ENCODE data around the gene PTRHD1. TPM values are rescaled to one million over a fixed set of nuclear protein-coding genes. Genes with fewer than 3 reads are reported as not detected.

The PTRHD1 gene
- total RNA-seq, 1 donor from 2014 or later, result 23.2 TPM

GRCh38 chr2:24771061-24771460 lies 22.1 kb downstream of the PTRHD1 start:
- intact Hi-C loops (cut with DNase I), result no loop called here
- no peak for DNase-seq (ENCODE audit: low spot score)

DNA sequence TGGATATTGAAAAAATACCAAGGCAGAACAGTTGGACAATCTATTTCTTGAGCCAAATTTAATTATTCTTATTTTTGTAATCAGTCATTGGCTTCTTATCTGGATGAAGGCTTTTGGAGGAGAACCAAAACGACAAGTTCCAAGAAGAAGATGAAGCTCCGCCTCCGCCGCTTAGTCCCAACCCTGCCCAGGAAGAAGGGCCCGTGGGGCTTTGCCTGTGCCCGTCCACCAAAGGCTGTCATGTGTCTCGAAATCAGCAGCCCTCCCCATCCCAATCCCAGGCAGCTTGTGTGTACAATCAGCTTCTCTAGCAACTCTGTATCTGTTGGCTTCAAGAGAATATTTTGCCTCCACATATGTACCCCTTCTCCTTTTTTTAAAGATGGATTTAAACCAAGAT lies 24.6 kb downstream of the PTRHD1 start:
- intact Hi-C loops (cut with DNase I), result no loop called here
- no peak for DNase-seq (ENCODE audit: low spot score)

DNA sequence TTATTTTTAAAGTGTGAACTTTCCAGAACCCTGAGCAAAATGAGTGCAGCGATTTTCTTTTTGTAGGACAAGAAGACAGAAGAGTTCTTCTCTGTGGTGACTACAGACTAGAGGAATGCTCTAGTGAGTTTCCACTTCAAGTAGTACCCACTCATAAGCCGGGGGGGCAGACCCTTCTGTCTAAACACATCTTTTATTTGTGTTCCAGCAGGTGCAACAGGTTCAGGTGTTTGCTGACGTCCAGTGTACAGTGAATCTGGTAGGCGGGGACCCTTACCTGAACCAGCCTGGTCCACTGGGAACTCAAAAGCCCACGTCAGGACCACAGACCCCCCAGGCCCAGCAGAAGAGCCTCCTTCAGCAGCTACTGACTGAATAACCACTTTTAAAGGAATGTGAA lies 25.2 kb downstream of the PTRHD1 start:
- intact Hi-C loops (cut with DNase I), result no loop called here
- no peak for DNase-seq (ENCODE audit: low spot score)

GRCh38 chr2:24766609-24767008 lies 26.6 kb downstream of the PTRHD1 start:
- intact Hi-C loops (cut with DNase I), result no loop called here
- DNase-seq (ENCODE audit: low spot score), result no peak

DNA sequence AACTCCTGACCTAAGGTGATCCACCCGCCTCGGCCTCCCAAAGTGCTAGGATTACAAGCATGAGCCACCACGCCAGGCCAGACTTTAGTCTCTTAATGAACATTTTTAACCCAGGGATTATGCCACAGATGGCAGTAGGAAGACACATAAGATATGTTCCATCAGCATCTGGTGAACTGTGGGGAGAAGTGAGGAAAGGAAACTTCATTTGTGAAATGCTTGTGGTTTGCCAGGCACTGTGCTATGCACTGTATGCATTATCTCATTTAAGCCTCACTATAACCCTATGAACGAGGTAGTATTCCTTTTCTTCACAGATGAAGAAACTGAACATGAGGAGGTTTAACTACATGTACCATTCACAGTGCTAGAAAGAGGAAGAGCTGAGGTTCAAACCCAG lies 29.3 kb downstream of the PTRHD1 start:
- DNase-seq (ENCODE audit: low spot score), result no peak
- intact Hi-C loops (cut with DNase I), result no loop called here

DNA sequence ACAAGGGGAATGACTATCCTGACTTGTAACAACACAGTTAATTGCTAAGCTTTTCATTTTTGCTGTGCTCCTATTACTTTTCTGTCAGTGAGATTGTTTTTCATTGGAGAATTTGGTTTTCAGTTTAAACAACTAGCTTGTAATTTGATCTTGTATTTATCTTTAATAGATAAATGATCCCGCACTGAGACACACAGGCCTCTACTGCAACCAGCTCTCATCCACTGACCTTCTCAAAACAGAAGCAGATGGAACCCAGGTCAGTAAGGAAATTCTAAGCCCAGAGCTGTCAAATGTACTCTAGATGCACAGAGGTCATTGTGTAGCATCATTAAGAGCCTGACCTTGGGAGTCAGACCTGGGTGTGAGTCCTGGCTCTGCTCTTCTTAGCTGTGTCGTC lies 30.7 kb downstream of the PTRHD1 start:
- DNase-seq (ENCODE audit: low spot score), result no peak
- intact Hi-C loops (cut with DNase I), result no loop called here

DNA sequence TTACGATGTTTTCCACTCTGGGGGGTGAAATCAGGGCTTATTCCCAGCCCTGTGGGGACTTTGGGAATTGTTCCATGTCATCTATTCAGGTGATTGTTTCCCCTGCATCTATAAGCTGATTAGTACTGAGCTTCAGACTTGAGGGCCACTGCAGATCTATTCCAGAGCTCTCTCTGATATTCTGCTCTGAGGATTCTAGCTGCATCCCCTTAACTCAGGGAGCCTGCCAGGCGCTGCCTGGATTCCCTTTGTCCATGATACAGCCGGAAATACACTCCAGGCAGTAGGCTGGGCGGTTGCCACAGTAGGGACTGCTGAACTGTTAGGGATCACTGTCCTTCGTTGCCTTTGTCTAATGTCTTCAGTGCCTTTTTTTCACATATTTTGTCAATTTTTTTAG lies 31.3 kb downstream of the PTRHD1 start:
- no peak for DNase-seq (ENCODE audit: low spot score)
- intact Hi-C loops (cut with DNase I), result no loop called here

DNA sequence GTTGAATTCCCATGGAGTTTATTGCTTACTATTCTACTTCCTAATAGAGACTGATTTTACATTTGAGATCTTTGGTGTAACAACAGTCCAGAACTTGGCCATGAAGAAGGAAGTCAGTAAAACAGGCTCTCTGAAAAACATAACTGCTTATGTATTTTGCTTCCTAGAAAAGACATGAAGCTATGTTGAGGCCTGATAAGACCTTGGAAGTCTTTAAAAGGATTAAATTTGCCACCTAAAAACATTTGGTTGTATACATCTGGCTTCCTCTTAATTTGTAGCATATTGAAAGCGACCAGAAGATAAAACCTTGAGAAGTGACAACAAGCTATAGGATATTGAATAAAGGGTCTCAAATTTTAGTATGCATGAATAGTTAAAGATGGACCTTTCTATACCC lies 36.4 kb downstream of the PTRHD1 start:
- no peak for DNase-seq (ENCODE audit: low spot score)
- intact Hi-C loops (cut with DNase I), result no loop called here

GRCh38 chr2:24754985-24755705 lies 38.0 kb downstream of the PTRHD1 start:
- intact Hi-C loops (cut with DNase I), result no loop called here
- no peak for DNase-seq (ENCODE audit: low spot score)

DNA sequence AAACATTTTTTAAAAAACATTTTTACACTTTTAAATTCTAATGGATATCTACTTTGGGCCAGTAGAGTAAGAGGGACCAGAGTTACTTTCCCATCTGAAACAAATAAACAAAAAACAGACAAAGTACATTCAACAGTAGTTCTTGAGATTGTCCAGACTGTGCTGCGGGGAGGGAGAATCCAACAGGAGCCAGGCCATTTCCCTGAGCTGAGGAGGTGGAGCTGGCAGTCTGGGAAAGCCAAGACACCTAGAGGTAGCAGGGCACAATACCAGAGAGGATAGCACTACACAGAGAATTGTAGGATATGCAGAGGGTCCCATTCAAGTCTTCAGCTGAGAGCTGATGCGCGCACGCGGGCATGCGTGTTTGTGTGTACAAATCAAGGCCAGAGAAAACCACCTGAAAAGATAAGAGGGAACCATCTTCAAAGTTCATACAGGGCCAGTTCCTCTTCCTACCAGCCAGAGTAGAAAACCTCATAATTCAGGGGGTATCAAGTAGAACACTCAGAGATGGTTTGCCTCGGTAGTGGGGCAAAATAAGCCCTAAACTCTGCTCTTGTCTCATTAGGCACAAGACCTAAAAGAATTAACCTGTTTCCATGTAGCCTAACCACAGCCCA lies 44.0 kb downstream of the PTRHD1 start:
- intact Hi-C loops (cut with DNase I), result no loop called here
- no peak for DNase-seq (ENCODE audit: low spot score)

DNA sequence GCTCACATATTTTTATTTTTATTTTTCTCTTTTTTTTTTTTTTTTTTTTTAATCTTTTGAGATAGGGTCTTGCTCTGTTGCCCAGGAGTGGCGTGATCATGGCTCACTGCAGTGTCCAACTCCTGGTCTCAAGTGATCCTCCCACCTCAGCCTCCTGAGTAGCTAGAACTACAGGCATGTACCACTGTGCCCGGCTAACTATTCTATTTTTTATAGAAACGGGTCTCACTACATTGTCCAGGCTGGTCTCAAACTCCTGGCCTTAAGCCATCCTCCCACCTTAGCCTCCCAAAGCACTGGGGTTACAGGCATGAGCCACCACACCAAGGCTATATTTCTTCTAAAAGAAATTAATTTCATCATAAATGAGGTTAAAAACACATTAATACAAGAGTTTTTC lies 45.9 kb downstream of the PTRHD1 start:
- intact Hi-C loops (cut with DNase I), result no loop called here
- no peak for DNase-seq (ENCODE audit: low spot score)

DNA sequence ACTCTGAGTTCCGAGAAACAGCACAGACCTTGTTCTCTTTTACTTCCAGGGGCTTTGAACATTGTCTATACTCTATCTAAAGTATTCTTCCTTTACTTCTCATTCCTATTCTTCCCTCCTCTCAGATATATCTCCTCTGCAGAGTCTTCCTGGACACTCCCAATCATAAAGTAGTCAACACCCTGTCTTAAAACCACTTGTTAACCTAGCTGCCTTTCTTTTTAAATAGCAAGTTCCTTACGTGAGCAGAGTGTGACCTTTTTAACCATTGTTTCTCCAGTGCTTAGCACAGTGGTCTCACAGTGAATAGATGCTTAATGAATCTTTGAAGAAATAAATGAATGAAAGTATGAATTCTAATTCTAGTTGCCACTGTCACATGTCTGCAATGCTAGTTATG lies 47.4 kb downstream of the PTRHD1 start:
- intact Hi-C loops (cut with DNase I), result no loop called here
- DNase-seq (ENCODE audit: low spot score), result no peak

- no peak for DNase-seq (ENCODE audit: low spot score)
- intact Hi-C loops (cut with DNase I), result no loop called here
Measured at GRCh38 chr2:24744356-24744755, 48.8 kb downstream of the PTRHD1 start.

DNA sequence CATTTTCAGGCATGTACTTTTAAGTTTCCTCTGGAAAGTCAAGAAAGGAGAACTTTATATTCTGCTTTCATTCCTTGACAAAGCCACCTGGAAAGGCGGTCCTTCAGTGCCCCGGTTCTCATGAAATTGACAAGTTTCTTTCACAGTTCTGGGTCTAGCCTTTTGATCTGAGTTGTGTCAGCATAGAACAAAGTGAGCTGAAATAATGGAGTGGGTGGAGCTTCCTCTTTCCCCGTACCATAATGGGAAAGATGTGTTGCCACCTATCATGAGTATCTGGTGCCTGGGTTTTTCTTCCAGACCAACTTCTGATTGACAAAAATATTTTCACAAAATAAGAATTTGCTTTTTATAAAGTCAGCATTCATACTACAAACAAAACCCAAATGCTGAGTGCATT lies 49.3 kb downstream of the PTRHD1 start:
- no peak for DNase-seq (ENCODE audit: low spot score)

DNA sequence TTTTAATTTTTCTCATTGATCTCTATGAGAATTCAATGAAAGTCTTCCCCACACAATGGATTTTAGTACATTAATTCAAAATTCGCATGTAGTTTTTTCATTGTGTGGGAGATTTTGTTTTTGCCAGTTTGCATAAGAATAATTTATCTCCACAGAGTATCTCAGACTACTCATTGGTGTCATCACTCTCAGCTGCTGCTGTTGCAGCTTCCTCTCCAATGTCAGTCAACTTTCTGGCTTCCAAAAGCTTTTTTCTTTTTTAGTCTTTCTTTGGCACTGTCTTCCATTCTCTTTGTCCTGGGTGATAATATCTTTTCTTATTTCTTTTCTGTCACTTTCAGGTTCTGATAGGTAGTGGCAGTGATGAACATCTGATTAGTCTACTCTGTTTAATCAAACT lies 50.5 kb downstream of the PTRHD1 start:
- intact Hi-C loops (cut with DNase I), result no loop called here

More for the DNA sequence above, 49.3 kb downstream of the PTRHD1 start:
- intact Hi-C loops (cut with DNase I), result no loop called here

DNA sequence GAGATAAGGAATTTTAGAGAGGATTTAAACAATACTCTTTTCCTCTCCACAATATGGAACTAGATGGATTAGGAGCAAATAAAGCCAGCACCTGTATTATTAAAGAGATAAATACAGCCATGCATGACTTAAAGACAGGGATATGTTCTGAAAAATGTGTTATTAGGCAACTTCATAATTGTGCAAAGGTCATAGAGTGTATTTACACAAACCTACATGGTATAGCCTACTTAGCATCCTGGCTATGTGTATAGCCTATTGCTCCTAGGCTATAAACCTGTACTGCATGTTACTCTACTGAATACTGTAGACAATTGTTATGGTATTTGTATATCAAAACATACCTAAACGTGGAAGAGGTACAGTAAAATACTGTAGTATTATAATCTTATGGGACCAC lies 53.0 kb downstream of the PTRHD1 start:
- intact Hi-C loops (cut with DNase I), result no loop called here
- DNase-seq (ENCODE audit: low spot score), result no peak

More for the DNA sequence above, 50.5 kb downstream of the PTRHD1 start:
- no peak for DNase-seq (ENCODE audit: low spot score)

Other genes with a start within 250 kb of the PTRHD1 start
- 2.3 TPM for gene CENPO, start within 50 bp of the PTRHD1 start, total RNA-seq
- 15.4 TPM for gene ADCY3, start 126.8 kb upstream of the PTRHD1 start, total RNA-seq
- 11.2 TPM for gene DNAJC27, start 178.6 kb upstream of the PTRHD1 start, total RNA-seq
- 8.9 TPM for gene EFR3B, start 248.7 kb upstream of the PTRHD1 start, total RNA-seq